ENCODE data around the gene CD27. TPM values are rescaled to one million over a fixed set of nuclear protein-coding genes. Genes with fewer than 3 reads are reported as not detected.
A peak's percentile ranks its signal among the peaks of the same experiment; 100 is the strongest.

CD27 gene
- total and polyA plus RNA-seq, 2 of the 13 experiments (the other 11 are each of a cell fraction or from before 2014, with no cell fraction given) = 0.12 TPM; not detected in 1

DNA sequence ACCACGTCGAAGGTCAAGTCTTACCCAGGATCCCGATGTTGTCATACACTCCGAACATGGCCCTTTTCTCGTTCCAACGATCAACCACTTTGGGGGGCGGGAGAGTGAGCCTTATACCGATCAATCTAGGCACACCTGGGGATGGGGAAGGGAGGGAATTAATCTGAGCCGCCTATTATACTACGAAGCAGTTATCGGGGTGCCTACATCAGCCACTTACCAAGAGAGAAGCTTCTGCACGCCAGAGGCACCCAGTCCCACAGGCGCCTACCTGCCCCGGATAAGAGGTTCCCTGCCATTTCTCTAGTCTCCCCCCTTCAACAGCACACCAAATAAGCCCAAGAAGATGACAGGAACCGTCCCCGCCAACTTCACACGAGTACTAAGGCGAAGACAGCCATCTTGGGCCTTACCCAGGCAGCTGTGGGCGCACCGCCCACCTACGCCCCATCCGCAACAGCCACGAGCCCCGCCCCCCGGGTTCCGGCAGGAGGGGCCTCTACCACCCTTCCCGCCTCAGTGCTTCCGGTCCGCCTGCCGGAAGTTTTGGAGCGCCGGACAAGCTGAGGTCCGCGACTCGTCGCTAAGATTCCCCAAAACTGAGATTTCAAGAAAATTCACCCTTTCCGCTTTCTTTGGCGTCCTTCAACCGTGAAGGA lies 48.2 kb downstream of the CD27 start, which contains the start of gene MRPL51 (continued):
- TF ChIP-seq, protein P1, sequence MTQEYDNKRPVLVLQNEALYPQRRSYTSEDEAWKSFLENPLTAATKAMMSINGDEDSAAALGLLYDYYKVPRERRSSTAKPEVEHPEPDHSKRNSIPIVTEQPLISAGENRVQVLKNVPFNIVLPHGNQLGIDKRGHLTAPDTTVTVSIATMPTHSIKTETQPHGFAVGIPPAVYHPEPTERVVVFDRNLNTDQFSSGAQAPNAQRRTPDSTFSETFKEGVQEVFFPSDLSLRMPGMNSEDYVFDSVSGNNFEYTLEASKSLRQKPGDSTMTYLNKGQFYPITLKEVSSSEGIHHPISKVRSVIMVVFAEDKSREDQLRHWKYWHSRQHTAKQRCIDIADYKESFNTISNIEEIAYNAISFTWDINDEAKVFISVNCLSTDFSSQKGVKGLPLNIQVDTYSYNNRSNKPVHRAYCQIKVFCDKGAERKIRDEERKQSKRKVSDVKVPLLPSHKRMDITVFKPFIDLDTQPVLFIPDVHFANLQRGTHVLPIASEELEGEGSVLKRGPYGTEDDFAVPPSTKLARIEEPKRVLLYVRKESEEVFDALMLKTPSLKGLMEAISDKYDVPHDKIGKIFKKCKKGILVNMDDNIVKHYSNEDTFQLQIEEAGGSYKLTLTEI (CRISPR knock-in tag; conservative IDR thresholded peaks at IDR 0.05) = no peak
- TF ChIP-seq, protein P2, sequence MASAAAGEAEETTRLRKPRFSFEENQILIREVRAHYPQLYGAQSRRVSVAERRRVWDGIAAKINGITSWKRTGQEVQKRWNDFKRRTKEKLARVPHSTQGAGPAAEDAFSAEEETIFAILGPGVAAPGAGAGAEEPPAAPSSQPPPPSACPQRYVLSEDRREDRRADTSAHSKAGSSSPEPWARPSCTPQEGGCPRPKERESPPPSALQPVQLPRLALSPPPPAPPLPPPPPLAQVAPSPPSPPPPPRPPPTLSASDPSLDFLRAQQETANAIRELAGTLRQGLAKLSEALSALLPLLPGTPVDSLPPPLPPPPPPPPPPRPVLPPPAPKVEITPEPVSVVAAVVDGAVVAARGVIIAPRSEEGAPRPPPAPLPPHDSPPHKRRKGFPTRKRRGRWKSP (CRISPR knock-in tag; IDR thresholded peaks at IDR 0.05) = peak; percentile 30; the same call in 1 of the 2 replicates
- TF ChIP-seq NR2F2 (IDR thresholded peaks at IDR 0.05; ENCODE audit: borderline replicate concordance, low read depth) (0 out of 2 replicates have a peak, but pooled peaks have one; percentile 11), GTF2F1 (IDR thresholded peaks at IDR 0.05; ENCODE audit: low read length) (no peak), NFE2 (CRISPR knock-in tag; IDR thresholded peaks at IDR 0.05) (no peak), SETDB1 (CRISPR knock-in tag; IDR thresholded peaks at IDR 0.05; ENCODE audit: borderline replicate concordance) (no peak), ZNF34 (CRISPR knock-in tag; IDR thresholded peaks at IDR 0.05; ENCODE audit: borderline replicate concordance) (no peak), GLI4 (CRISPR knock-in tag; IDR thresholded peaks at IDR 0.05; ENCODE audit: borderline replicate concordance) (no peak), ZFP90 (CRISPR knock-in tag; IDR thresholded peaks at IDR 0.05; ENCODE audit: borderline replicate concordance) (0 out of 2 replicates have a peak, but pooled peaks have one; percentile 2), TARDBP (CRISPR knock-in tag; IDR thresholded peaks at IDR 0.05) (peak; percentile 50; the same call in 1 of the 2 replicates), ZNF20 (CRISPR knock-in tag; IDR thresholded peaks at IDR 0.05) (no peak), ZNF354B (CRISPR knock-in tag; IDR thresholded peaks at IDR 0.05) (0 out of 2 replicates have a peak, but pooled peaks have one; percentile 48), ZNF572 (CRISPR knock-in tag; IDR thresholded peaks at IDR 0.05) (peak; percentile 53; the same call in 1 of the 2 replicates), RBM22 (optimal IDR thresholded peaks at IDR 0.05; ENCODE audit: low read length) (no peak), ZHX1 (CRISPR knock-in tag; IDR thresholded peaks at IDR 0.05; ENCODE audit: low read depth) (no peak), ZNF598 (CRISPR knock-in tag; IDR thresholded peaks at IDR 0.05; ENCODE audit: borderline replicate concordance) (no peak), ZNF337 (CRISPR knock-in tag; IDR thresholded peaks at IDR 0.05; ENCODE audit: borderline replicate concordance, low read depth) (no peak)
- TF ChIP-seq, protein P3, sequence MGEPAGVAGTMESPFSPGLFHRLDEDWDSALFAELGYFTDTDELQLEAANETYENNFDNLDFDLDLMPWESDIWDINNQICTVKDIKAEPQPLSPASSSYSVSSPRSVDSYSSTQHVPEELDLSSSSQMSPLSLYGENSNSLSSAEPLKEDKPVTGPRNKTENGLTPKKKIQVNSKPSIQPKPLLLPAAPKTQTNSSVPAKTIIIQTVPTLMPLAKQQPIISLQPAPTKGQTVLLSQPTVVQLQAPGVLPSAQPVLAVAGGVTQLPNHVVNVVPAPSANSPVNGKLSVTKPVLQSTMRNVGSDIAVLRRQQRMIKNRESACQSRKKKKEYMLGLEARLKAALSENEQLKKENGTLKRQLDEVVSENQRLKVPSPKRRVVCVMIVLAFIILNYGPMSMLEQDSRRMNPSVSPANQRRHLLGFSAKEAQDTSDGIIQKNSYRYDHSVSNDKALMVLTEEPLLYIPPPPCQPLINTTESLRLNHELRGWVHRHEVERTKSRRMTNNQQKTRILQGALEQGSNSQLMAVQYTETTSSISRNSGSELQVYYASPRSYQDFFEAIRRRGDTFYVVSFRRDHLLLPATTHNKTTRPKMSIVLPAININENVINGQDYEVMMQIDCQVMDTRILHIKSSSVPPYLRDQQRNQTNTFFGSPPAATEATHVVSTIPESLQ (CRISPR knock-in tag; conservative IDR thresholded peaks at IDR 0.05) = no peak
- TF ChIP-seq, protein P4, sequence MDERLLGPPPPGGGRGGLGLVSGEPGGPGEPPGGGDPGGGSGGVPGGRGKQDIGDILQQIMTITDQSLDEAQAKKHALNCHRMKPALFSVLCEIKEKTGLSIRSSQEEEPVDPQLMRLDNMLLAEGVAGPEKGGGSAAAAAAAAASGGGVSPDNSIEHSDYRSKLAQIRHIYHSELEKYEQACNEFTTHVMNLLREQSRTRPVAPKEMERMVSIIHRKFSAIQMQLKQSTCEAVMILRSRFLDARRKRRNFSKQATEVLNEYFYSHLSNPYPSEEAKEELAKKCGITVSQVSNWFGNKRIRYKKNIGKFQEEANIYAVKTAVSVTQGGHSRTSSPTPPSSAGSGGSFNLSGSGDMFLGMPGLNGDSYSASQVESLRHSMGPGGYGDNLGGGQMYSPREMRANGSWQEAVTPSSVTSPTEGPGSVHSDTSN (CRISPR knock-in tag; IDR thresholded peaks at IDR 0.05) = 0 out of 2 replicates have a peak, but pooled peaks have one; percentile 15
